ENCODE results near the gene ADGRL1. TPM values are rescaled to one million over a fixed set of nuclear protein-coding genes. Genes with fewer than 3 reads are reported as not detected.
"Not testable (repeated sequence)": the region's sequence is repeated elsewhere in the genome, so short reads cannot be mapped to it uniquely, and the experiment has no call there.

ADGRL1 gene
- total and polyA plus RNA-seq, 7 donors = 3.0 to 37.5 (median 12.5) TPM

DNA sequence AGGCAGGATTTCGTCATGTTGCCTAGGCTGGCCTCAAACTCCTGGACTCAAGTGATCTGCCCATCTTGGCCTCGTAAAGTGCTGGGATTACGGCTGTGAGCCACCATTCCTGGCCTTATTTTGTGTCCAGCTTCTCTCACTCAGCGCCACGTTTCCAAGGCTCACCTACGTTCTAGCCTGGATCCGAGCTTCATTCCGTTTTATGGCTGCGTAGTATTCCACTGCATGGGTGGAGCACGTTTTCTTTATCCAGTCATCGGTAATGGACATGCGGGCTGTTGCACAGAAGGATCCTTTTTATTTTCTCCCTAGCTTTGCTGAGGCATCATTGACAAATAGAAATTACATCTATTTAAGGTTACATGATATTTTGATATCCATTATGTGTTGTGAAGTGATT, 16.6 kb downstream of the ADGRL1 start:
- DNase-seq = no peak
- no peak overlapping the region for H3K27ac ChIP-seq
- 95% methylated on average over 12 of the region's 12 CpGs for WGBS, 2 donors
- TF ChIP-seq POLR2A (IDR thresholded peaks at IDR 0.05) (no peak), EP300 (IDR thresholded peaks at IDR 0.05) (no peak), POLR2AphosphoS5 (IDR thresholded peaks at IDR 0.05) (no peak)
- TF ChIP-seq, protein P1, sequence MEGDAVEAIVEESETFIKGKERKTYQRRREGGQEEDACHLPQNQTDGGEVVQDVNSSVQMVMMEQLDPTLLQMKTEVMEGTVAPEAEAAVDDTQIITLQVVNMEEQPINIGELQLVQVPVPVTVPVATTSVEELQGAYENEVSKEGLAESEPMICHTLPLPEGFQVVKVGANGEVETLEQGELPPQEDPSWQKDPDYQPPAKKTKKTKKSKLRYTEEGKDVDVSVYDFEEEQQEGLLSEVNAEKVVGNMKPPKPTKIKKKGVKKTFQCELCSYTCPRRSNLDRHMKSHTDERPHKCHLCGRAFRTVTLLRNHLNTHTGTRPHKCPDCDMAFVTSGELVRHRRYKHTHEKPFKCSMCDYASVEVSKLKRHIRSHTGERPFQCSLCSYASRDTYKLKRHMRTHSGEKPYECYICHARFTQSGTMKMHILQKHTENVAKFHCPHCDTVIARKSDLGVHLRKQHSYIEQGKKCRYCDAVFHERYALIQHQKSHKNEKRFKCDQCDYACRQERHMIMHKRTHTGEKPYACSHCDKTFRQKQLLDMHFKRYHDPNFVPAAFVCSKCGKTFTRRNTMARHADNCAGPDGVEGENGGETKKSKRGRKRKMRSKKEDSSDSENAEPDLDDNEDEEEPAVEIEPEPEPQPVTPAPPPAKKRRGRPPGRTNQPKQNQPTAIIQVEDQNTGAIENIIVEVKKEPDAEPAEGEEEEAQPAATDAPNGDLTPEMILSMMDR (IDR thresholded peaks at IDR 0.05) = no peak
- no peaks in the 10 kb centered on the region for H3K9me3 ChIP-seq
- H3K4me1 ChIP-seq = peaks cover 0 to 24% (median 13%) of the 10 kb centered on the region in 4 donors
- no peak overlapping the region for H3K4me3 ChIP-seq
- no peaks in the 10 kb centered on the region for H3K36me3 ChIP-seq
- H3K27me3 ChIP-seq = no peaks in the 10 kb centered on the region
- intact Hi-C loops (cut with DNase I) = no loop called here

DNA sequence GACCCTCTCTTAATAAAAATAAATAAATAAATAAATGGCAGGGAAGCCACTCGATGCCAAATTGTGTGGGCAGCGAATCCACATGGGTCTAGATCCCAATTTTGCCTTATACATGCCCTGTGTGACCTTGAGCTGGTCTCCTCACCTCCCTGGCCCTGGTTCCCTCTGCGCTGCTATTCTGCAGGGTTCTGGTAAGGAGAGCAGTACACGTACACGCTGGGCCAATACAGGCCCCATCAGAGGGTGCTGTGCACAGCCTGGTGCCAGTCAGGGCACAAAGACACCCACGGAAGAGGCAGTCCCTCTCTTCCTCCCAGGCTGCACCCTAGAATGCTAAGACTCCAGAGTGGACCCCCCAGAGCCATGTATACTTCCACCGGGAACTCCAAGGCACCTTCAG, 17.9 kb downstream of the ADGRL1 start:
- intact Hi-C loops (cut with DNase I); H3K27ac ChIP-seq; H3K4me3 ChIP-seq; H3K27me3 ChIP-seq; H3K36me3 ChIP-seq; H3K9me3 ChIP-seq; DNase-seq: not testable (repeated sequence)
- peaks cover 0 to 11% (median 5%) of the 10 kb centered on the region in 4 donors for H3K4me1 ChIP-seq
- whole genome bisulfite sequencing, 2 donors = 94 to 96% methylated on average over 7 of the region's 7 CpGs

DNA sequence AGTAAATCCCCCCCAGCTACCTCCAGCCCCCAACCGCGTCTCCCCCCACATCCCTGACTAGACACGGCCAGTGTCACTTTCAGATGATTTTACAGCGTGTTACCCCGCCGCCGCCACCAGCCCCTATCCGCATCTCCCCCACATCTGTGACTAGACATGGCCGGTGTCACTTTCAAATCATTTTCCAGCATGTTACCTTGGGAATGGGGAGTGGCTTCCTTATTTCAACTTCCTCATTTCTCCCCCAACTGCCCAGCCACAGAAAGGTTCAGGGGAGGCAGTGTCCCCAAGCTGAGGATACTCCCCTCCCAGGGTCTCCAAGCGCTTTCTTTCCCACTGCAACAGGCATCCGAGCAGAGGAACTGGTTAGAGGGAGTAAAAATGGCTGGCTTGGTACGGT, 18.4 kb downstream of the ADGRL1 start:
- TF ChIP-seq EP300 (IDR thresholded peaks at IDR 0.05) (no peak), POLR2A (IDR thresholded peaks at IDR 0.05) (no peak), POLR2AphosphoS5 (IDR thresholded peaks at IDR 0.05) (no peak)
- TF ChIP-seq, protein P1 (IDR thresholded peaks at IDR 0.05) = no peak

DNA sequence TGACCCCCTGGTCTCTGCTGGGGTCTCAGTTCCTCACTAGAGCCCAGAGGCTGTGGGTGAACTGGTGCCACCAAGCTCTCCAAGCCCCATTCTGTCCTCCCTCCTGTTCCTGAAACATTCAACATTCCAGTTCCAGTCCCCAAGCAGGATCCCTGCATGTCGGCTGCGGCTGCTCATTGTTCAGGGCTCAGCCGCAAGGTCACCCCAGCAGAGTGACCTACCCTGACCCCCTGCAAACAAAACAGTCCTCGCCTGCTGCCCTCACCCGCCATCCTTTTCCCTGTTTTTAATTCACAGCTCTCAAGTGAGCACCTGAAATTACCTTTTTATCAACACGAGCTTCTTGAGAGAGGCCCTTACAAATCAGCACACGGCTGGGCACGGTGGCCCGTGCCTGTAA, 19.3 kb downstream of the ADGRL1 start:
- WGBS, 2 donors = 94% methylated on average over 9 of the region's 9 CpGs
- H3K36me3 ChIP-seq; H3K9me3 ChIP-seq; intact Hi-C loops (cut with DNase I); H3K4me3 ChIP-seq; H3K27ac ChIP-seq; DNase-seq; H3K27me3 ChIP-seq: not testable (repeated sequence)
- peaks cover 0 to 11% (median 5%) of the 10 kb centered on the region in 4 donors for H3K4me1 ChIP-seq

More for the DNA sequence above, 18.4 kb downstream of the ADGRL1 start:
- intact Hi-C loops (cut with DNase I) = no loop called here
- 38 to 60% methylated on average over 12 of the region's 12 CpGs for WGBS, 2 donors
- Histone ChIP-seq H3K4me3 (no peak overlapping the region), H3K27ac (no peak overlapping the region), H3K36me3 (no peaks in the 10 kb centered on the region), H3K4me1 (peaks cover 0 to 11% (median 5%) of the 10 kb centered on the region in 4 donors), H3K9me3 (no peaks in the 10 kb centered on the region), H3K27me3 (no peaks in the 10 kb centered on the region)
- no peak for DNase-seq

DNA sequence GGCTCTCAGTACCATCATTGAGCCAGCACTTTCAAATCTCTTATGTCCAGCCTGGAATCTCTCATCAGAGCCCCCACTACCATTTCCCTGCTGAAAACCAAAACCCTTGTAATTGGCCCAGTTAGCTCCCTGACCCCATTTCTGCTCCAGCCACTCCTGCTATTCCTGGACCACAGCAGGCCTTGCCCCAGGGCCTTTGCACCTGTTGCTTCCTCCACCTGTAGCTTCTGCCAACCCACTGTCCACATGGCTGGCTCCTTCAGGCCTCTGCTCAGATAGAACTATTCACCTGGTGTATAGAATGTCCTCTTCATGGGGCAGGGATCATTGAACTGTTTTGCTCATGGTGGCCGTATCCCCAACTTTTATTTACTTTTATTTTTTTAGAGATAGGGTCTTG, 20.3 kb downstream of the ADGRL1 start:
- H3K36me3 ChIP-seq; H3K27ac ChIP-seq; H3K9me3 ChIP-seq; DNase-seq; intact Hi-C loops (cut with DNase I); H3K4me3 ChIP-seq; H3K27me3 ChIP-seq: not testable (repeated sequence)
- peaks cover 0 to 10% (median 5%) of the 10 kb centered on the region in 4 donors for H3K4me1 ChIP-seq
- WGBS, 2 donors = 97 to 98% methylated on average over 1 of the region's 1 CpG

DNA sequence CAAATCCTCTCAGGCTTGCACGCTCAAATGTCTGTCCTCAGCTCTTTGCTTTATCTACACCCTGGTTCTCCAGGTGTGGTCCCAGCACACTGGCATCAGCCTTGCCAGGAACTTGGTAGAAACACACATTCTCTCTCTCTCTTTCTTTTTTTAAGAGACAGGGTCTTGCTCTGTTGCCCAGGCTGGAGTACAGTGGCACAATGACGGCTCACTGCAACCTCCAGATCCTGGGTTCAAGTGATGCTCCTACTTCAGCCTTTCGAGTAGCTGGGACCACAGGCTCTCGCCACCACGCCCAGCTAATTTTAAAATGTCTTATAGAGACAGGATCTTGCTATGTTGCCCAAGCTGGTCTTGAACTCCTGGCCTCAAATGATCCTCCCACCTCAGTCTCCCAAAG, 20.8 kb downstream of the ADGRL1 start:
- TF ChIP-seq POLR2A (IDR thresholded peaks at IDR 0.05) = no peak
- no peak for TF ChIP-seq POLR2AphosphoS5 (IDR thresholded peaks at IDR 0.05)
- TF ChIP-seq, protein P1 (IDR thresholded peaks at IDR 0.05) = no peak
- TF ChIP-seq EP300 (IDR thresholded peaks at IDR 0.05) = no peak
- intact Hi-C loops (cut with DNase I) = no loop called here
- DNase-seq = no peak
- Histone ChIP-seq H3K4me1 (peaks cover 0 to 9% (median 4%) of the 10 kb centered on the region in 4 donors), H3K27ac (no peak overlapping the region), H3K27me3 (no peaks in the 10 kb centered on the region), H3K36me3 (no peaks in the 10 kb centered on the region), H3K9me3 (no peaks in the 10 kb centered on the region), H3K4me3 (no peak overlapping the region)
- WGBS, 2 donors = 96 to 97% methylated on average over 5 of the region's 5 CpGs
